Measurements from ENCODE around the gene SLC49A3.
"Not testable (repeated sequence)": the region's sequence is repeated elsewhere in the genome, so short reads cannot be mapped to it uniquely, and the experiment has no call there.

Gene SLC49A3

DNA sequence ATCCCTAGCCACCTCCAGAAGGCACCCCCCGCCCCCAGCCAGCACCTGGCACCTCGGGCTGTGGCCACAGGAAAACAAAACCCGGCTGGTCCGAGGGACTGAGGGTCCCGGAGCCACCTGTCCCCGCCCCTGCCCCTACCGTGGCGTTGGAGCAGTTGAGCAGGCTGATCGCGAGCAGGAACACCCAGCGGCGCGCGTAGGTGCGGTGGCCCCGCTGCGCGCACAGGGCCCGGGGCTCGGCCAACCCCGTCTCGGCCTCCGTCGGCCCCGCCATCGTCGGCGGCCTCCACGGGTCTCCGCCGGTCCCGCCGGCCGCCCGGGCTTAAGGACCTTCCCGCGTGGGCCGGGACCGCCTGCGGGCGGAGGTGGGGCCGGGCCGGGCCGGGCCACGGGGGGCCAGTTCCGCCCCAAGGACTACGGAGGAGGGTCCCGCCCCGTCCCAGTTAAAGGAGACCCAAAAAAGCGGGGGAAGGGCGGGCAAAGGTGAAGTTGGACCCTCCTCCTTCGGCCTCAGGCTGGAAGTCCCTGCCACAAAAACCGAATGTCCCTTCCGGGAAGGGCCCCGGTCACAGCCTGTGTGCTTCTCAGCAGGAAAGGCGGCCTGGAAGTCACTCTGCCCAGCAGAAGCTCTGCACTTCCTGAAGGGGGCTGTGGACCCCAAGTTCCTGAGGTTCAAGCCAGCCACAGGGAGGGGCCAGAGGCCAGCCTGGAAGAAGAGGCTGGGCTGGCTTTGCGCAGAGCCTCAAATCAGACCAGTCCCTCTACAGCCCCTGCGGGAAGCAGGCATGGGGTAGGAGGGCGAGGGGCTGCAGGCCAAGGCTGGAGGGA lies at the start of gene SLC49A3:
Gene SLC49A3, minus strand, starts transcription at position 298 of the 828 bp plus-strand sequence. Its CDS starts 24 bp downstream, at position 274.
- no peak for DNase-seq

DNA sequence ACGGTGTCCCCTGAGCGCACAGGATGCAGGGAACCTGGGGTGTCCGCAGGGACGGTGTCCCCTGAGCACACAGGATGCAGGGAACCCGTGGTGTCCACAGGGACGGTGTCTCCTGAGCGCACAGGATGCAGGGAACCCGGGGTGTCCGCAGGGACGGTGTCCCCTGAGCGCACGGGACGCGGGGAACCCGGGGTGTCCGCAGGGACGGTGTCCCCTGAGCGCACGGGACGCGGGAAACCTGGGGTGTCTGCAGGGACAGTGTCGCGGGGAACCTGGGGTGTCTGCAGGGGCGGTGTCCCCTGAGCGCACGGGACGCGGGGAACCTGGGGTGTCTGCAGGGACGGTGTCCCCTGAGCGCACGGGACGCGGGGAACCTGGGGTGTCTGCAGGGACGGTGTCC lies 47.6 kb upstream of the SLC49A3 start:
- DNase-seq, result not testable (repeated sequence)

DNA sequence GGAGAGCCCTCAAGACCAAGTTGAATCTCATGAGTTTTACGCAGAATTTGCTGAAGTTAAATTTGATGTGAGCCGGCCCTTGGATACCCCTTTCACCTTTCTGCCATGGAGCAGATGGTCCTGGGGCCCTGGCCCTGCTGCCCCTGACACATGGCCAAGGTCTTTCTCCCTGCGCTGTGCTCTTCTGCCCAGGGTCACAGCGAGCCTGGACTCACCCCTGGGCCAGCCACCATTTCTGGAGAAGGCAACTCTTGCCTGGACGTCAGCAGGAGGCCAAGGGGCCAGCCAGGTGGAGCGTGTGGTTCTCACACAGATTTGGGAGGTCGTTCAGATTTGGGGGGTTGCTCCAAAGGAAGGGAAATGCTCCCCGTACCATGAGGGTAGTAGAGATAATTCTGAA lies 46.6 kb upstream of the SLC49A3 start:
- DNase-seq, result no peak

DNA sequence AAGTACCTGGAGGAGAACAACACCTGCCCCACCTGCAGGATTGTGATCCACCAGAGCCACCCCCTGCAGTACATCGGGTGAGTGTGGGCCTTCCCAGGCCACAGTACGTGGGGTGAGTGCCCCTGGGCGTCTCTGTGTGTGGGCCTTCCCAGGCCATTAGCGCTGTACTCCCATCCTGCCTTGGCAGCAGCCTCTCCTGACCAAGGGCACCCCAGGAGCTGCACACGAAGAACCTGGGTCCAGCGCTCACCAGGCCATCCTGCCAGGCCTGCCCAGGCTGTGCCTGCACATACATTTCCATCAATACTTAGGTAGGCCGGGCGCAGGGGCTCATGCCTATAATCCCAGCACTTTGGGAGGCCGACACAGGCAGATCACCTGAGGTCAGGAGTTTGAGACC lies 46.0 kb upstream of the SLC49A3 start:
- no peak for DNase-seq

DNA sequence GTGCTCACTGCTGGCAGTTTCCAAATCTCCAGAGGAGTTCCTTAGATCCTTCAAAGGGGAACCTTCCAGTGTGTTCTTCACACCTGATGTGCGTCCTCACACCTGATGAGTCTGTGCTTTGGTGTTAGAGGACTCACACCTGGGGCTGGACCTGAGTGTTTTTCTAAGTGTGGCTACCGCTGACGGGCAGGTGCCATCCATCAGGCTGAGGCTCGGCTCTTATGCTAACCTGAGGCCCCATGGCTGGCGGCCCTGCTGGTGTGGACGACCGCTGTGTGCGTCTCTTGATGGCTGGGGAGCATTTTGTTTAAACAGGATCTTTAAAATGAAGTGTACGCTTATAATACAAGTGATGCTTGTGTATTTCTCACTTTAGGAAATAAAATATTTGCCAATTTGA lies 45.1 kb upstream of the SLC49A3 start:
- DNase-seq, result no peak

DNA sequence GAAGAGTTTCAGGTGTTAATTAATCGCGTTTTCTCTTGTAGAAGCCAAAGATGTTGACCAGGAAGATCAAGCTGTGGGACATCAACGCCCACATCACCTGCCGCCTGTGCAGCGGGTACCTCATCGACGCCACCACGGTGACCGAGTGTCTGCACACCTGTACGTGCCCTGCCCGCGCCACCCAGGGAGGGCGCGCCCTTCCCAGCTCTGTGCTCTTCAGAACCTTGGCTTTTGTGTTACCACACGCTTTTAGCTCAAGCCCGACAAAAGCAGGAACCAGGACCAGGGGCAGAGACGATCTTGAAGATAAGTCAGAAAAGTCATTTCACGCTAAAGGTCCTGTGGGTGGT lies 44.7 kb upstream of the SLC49A3 start:
- no peak for DNase-seq

DNA sequence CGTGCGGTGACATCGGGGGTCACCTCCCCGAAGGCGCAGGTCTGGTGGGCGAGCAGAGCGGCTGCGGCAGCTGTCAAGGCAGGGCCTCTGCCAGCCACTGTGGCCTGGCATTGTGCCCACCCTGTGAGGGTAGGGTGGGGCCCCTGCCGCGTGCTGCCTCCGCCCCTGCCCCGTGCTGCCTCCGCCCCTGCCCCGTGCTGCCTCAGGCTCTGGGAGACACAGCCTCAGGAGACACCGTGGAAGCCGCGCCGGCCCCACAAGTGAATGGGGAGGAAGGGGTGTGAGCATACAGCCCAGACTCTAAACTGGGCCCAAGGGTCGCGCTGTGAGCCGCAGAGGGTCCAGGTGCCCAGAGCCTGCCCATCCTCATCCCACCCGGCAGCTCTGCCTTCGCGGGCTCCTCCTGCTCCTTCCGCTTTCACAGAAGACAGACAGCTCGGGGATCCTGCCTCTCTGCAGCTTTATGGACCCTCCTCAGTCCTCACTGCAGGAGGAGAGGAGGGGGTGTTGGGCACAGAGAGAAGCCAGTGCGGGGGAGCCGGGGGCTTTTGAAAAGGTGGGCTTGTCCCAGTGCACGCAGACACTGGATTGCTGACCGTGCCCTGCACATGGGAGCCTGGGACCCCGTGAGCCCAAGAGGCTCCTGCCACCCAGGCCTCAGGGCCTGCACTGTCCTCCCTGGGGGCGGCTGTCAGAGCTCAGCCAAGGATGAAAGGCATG lies 44.1 kb upstream of the SLC49A3 start:
- no peak for DNase-seq

DNA sequence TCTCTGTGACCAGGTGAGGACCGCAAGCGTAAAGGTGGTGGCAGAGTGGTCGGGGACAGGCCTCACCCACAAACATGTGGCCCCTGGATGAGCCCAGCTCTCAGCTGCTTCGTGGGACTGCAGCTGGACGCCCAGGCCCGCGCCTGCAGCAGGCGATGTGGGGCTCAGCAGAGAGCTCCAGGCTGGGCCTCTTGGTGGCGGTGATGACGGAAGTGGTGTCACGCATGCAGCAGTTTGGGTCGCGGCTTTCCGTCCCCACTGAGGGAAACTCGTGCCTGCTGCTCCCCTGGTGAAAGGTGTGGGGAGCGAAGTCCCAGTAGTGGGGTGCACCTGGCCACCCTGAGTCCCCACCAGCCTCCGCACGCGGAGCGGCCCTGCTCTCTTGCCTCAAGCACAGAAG lies 43.5 kb upstream of the SLC49A3 start:
- DNase-seq, result no peak

DNA sequence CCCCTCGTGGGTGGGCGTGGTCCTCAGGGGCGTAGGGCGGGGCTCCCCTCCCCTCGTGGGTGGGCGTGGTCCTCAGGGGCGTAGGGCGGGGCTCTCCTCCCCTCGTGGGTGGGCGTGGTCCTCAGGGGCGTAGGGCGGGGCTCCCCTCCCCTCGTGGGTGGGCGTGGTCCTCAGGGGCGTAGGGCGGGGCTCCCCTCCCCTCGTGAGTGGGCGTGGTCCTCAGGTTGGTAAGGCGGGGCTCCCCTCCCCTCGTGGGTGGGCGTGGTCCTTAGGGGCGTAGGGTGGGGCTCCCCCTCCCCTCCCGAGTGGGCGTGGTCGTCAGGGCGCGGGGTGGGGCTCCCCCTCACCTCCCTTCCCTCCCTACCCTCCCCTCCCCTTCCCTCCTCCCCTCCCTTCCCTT lies 43.0 kb upstream of the SLC49A3 start:
- not testable (repeated sequence) for DNase-seq

DNA sequence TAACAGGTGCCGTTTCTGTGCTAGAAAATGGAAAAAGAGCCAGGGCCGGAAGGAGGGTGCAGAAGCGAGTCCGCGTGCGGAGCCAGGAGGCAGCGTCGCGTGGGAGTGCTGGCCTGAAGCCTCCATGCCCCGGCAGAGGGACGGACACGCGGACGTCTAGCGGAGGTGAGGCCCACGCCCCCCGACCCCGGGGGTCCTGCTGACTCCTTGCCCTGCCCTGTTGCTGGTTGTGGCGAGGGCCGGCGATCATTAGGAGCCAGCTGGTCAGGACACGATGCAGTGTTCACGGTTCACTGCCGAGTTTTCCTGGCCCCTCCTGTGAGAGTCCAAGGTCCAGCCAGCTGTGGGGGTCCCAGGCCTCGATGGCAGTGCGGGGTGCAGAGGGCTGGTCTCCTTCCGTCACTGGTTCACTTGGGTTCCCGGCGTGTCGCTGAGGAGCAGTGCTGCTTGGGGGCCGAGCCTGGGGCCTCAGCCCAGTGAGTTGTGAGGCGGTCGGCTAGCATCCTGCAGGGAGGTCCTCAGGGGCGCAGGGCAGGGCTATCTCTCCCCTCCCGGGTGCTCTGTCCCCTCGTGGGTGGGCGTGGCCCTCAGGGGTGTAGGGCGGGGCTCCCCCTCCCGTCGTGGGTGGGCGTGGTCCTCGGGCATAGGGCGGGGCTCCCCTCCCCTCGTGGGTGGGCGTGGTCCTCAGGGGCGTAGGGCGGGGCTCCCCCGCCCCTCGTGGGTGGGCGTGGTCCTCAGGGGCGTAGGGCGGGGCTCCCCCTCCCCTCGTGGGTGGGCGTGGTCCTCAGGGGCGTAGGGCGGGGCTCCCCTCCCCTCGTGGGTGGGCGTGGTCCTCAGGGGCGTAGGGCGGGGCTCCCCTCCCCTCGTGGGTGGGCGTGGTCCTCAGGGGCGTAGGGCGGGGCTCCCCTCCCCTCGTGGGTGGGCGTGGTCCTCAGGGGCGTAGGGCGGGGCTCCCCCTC lies 42.3 kb upstream of the SLC49A3 start:
- DNase-seq, result not testable (repeated sequence)

DNA sequence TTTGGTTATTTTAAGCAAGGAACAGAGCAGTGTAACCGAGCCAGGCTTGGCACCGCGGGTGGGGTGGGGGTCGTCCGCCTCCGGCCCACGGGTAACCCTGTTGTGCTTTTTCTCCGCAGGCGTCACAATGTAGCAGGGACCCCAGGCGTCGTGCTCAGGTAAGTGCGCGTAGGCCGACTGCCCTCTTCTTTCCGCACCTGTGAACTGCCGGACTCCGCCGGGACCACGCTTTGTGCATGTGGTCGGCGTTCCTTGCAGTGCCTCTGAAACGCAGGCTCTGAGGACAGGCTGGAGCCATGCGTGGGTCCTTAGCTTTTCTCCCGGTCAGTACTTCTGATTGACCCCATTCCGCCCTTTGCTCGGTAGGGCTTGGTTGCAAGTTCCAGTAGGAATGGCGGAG lies 41.6 kb upstream of the SLC49A3 start:
- no peak for DNase-seq

DNA sequence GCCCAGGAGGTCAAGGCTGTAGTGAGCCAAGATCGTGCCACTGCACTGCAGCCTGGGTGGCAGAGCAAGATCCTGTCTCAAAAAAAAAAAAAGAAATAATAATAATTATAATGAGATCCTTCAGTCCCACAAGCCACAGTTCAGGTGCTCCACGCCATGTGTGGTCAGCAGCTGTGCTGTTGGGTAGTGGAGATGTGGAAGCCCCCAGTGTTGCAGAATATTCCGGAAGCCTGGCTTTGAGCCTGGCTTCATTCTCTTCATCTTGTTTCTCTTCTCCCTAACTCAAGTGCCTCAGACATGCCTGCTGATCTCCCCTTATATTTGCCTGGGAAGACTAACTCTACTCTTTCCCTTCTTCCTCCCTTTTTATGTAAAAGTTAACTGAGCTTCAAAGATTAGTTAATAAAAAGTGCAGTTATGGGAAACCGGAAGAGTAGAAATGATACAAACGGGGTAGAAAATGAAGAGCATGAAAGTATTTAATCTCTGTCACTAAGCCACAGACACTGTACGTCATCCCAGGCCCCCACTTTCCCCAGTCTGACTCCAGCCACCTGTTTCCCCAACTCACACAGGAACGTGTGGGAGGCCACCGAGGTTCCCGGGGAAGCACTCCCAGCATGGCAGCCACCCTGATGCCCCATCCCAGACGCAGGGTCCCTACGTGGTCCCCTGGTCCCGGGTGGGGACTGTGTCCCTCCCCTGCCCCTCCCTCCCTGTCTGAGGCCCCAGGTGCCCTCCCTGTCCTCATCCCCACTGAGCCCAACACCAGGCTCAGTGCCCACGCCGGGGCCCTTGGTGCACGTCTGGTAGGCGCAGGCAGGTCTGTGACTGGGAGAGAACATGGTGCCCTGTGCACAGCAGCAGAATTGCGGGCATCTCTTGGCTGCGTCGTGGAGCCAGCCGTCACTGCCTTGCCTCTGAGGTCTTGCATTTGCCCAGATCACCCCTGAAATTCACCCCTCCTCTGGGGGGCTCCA lies 40.7 kb upstream of the SLC49A3 start:
- no peak for DNase-seq

DNA sequence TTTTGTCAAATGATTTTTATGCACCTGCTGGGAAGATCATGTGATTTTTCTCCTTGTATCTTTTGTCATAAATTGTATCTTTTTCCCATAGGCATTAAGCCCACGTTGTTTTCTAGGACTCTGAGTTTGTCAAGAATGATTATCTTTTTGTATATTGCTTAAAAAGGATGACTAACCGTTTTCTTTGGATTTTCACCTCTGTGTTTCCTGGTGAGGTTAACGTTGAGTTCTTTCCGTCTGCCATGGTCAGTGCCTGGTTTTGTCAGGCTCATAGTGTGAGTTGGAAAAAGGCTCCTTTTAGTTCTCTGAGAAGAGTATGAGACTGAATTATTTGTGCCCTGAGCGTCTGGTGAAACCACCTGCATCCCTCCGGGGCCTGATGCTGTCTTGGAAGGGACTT lies 38.6 kb upstream of the SLC49A3 start:
- DNase-seq, result no peak

DNA sequence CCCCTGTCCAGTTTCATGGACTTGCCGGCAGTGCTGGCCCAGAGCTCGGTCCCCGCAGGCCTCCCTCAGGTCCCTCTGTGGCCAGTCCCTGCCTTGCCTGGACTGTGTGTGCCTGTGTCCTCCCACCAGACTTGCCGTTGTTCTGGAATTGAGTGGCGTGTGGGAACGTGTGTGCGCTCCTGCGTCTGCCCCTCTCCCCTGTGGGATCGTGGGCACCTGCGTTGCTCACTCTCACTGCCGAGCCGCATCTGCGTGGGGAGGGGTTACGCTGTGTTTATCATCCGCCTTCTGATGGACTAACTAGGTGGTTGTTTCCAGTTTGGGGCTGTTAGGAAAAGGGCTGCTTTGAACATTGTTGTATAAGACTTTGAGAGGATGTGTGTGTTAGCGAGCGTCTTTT lies 37.9 kb upstream of the SLC49A3 start:
- DNase-seq, result no peak

DNA sequence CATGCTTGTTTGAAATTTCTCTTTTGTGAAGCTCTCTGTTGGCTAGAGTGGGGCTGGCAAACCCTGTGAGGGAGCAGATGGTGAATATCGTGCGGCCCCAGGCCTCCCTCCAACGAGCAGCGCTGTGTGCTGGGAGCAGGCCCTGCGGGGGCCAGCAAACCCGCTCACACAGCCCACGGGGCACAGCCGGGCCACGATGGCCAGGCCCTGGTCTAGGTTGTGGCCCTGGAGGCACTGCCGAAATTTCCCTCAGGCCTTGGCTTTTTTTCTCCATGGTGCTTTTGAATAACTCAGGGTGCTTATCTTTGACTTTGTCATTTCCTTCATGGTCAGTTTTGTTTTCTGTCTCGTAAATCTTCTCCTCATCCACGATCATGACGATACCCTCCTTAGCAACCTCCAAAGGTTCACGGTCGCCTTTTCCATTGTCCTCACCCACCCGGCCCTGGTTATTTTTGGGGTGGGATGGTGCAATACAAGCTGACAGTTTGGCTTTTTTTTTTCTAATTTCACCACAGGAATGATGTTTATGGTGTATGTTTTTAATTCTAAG lies 37.4 kb upstream of the SLC49A3 start:
- DNase-seq, result no peak

DNA sequence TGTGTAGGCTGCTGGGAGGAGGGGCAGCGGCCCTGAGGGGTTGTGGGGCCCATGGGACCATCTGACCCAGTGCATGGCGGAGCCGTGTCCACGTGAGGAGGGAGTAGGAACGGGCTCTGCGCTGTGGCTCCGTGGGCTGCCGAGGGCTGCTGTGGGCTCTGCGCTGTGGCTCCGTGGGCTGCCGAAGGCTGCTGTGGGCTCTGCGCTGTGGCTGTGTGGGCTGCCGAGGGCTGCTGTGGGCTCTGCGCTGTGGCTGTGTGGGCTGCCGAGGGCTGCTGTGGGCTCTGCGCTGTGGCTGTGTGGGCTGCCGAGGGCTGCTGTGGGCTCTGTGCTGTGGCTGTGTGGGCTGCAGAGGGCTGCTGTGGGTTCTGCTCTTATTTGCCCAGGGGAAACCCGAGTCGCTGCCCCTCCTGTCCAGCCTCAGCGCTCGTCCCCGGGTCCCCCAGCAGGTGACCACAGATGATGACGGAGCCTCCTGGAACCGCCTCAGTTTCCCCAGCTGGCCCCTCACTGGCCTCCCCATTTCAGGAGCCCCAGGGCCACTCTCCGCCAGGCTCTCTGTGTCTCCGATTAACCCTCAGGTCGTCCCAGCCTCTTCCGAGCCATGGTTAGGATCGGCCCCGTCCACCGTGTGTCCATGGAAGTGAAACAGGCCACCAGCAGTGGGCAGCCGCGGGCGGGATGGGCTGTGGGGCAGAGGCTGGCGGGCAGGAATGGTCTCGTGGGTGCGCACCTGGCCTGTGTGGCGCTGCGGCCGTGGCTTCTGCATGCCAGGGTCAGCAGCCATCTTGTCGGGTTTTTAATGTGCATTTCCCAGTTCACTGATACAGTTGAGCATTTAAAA lies 36.7 kb upstream of the SLC49A3 start:
- no peak for DNase-seq

DNA sequence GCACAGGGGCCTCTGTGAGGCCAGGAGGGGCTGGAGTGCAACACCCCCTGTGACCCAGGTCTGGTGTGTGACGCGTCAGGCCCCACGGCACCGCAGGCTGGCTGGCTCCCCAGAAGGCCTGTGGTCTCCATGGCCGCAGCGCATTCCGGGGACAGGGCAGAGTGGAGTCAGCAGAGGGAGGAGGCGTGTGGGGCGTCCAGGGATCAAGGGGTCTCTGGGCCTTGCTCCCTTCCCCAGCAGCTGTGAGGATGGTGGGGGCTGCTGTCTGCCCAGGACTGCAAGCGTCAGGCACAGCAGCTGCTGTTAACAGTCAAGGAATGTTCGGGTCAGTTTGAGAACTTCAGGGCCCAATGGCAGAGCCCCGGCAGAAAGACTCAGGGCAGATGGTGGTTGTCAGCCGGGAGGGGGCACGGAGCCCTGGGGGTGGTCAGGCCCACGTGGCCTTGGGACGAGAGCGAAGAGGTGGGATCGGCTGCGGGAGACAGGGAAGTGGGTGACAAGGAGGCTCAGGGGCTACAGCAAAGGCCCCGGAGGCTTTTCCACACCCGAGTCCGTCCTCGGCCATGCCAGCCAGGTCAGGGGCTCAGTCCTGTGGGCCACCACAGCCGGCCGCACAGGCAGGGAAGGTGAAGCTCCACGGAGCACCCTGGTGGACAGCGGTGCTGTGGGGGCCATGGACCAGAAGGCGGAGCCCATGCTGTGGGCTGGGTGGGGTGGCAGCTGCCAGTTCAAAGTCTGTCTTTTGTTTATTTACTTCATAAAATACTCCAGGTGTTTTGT lies 35.0 kb upstream of the SLC49A3 start:
- no peak for DNase-seq

DNA sequence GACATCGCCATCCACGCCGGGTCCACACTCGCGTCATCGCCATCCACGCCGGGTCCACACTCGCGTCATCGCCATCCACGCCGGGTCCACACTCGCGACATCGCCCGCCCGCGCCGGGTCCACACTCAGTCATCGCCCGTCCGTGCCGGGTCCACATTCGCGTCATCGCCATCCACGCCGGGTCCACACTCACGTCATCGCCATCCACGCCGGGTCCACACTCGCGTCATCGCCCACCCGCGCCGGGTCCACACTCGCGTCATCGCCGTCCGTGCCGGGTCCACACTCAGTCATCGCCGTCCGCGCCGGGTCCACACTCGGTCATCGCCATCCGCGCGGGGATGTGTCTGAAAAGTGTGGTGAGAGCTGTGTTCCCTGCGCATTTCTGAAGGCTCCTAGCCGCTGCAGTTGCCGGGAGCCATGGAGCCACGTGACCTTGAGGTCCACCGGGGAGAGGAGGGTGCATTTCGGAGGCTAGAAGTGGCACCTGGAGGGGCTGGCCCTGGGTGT lies 34.0 kb upstream of the SLC49A3 start:
- DNase-seq, result no peak

DNA sequence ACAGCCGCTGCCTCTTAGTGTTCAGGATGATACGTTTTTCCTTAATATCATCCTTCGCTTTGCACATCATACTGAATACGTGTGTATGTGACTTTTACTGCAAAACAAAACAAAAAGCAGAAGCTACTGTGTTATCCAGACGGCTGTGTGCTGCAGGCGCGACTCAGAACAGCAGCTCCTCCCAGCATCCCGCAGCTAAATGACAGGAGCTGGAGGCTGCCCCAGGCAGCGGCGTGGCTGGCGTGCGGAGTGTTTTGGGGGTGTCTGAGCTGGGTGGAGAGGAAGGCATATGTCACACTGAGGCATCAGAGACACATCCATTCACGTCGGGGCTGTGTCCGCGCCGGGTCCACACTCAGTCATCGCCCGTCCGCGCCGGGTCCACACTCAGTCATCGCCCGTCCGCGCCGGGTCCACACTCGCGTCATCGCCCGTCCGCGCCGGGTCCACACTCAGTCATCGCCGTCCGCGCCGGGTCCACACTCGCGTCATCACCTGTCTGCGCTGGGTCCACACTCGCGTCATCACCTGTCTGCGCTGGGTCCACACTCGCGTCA lies 33.3 kb upstream of the SLC49A3 start:
- no peak for DNase-seq
